Left renal pelvis (tissue), 4 donors: ENCODE measurements around the gene C6orf118. TPM values are rescaled to one million over a fixed set of nuclear protein-coding genes. Genes with fewer than 3 reads are reported as not detected.

Experiments
- DNase-seq, 4 donors: peaks; one replicate each; pipeline ENCODE4 v3.0.0-alpha.2; 2013; ENCODE audit warnings: low read depth in 4 of 4, low spot score in 3 of 4
- polyA plus RNA-seq, 4 donors: library from polyadenylated mRNA; unstranded; fragments of 120-200 nt; gene quantifications; one replicate each; pipeline ENCODE4 v1.2.1, GENCODE V29; 2013; ENCODE audit not compliant: insufficient read length in 4 of 4

The C6orf118 gene
- polyA plus RNA-seq, 4 donors, result 0.52 to 8.0 (median 4.5) TPM

DNA sequence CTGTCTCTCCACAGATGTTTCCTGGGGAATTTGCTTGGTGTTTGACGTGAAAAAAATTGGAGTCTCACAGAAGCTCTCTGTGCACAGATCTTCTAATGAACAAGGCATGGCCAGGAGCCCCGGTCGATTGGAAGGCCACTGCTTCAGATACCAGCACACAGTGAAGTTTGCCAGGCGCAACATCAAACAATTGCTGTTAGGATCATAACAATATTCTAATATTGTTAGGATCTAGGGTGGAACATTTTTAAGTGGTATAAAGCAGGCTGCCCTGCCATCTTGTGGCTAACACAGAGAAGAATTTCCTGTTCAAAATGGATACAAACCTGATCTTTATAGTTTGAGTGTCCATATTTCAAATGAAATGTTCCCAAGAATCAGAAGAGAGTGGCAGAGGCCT lies 64.1 kb downstream of the C6orf118 start:
- DNase-seq, result no peak

DNA sequence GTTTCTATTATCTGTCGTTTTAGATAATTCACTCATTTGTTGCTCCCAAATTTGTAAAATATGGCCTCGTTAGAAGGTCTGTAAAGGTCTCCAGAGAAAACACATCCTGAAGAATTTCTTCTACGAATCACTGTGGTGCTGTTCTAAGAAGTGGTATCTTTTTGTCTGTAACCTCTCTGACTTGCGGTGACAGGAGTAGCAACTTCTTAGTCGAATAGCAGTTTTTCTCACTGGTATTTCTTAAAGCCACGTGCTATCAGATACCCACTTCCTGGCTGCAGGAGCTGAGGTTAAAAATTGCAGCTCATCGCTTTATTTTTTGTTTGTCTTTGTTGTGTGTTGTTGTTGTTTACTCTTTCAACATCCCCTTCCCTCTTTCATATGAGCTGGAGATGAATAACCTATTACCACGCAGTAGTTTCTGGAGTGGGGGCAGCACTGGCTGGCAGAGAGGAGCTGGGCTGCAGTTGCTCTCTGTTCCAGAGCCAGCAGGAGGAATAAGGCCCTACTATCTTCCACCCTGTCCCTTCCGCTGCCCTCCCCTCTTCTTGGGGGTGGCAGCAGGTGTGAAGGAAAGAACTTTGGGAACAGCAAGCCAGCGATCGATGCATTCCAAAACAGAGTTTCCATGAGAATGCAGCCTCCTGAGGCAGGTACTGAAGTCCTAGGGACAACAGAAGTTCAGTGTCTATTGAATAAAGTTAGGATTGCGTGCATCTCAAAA lies 64.7 kb downstream of the C6orf118 start:
- DNase-seq, result no peak

DNA sequence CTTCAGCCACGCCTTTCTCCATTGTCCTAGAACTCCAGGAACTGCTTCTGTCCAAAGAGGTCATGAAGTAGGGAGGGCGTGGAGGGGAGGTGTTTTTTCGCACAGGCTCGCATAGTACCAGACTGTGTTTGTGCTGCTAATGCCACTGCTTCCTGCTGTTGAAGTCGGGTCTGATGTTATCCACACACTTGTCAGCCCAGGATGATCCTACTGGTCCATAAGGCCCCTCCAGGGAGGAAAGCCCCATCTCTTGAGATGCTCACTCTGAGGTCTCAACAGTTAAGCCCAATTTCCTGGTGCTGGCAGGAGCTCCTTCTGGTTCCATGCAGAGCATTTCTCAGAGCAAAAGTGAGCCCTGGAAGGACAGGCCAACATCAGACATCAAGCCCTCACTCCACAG lies 65.6 kb downstream of the C6orf118 start:
- no peak for DNase-seq

DNA sequence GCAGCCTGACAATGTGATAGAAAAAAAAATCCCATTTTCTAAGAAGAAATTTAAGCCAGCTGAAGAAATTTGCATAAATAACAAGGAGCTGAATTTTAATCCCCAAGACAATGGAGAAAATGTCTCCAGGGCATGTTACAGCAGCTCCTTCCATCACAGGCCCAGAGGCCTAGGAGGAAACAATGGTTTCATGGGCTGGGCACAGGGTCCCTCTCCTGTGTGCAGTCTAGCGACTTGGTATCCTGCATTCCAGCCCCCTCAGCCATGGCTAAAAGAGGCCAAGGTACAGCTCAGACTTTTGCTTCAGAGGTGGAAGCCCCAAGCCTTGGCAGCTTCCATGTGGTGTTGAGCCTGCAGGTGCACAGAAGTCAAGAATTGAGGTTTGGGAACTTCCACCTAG lies 73.1 kb downstream of the C6orf118 start:
- no peak for DNase-seq

DNA sequence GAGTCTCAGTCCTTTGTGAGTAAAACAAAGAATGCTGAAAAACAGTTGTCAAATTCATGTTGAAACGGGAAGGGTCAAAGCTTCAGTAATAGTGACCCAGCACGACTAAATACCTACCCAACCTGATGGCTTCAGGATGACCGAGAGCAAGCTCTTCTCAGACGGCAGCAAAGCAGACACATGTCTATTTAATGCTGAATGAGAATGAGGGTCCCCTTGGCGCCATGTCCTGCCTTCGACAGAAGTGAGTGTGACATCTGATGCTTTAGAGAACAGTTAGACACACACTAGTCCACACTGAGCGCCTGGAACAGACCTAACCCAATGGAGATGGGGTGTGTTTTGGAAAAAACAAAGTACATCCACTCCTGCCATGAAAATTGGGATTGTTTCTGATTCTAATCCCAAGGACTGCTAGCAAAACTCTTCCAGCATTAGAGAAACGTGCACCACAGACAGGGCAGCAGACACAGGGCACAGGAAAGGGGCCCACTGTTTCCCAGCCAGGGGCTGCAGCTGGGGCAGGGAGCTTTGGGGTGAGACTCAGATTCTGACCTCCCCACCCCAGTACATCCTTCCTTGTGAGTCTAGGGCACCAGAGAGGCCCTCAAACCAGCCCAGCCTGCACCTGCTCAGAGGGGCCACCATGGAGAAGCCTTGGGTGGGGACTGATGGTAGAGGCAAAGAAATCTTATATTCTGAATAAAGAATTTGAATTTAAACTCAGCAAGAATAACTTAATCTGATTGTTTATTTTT lies 76.5 kb downstream of the C6orf118 start:
- no peak for DNase-seq

DNA sequence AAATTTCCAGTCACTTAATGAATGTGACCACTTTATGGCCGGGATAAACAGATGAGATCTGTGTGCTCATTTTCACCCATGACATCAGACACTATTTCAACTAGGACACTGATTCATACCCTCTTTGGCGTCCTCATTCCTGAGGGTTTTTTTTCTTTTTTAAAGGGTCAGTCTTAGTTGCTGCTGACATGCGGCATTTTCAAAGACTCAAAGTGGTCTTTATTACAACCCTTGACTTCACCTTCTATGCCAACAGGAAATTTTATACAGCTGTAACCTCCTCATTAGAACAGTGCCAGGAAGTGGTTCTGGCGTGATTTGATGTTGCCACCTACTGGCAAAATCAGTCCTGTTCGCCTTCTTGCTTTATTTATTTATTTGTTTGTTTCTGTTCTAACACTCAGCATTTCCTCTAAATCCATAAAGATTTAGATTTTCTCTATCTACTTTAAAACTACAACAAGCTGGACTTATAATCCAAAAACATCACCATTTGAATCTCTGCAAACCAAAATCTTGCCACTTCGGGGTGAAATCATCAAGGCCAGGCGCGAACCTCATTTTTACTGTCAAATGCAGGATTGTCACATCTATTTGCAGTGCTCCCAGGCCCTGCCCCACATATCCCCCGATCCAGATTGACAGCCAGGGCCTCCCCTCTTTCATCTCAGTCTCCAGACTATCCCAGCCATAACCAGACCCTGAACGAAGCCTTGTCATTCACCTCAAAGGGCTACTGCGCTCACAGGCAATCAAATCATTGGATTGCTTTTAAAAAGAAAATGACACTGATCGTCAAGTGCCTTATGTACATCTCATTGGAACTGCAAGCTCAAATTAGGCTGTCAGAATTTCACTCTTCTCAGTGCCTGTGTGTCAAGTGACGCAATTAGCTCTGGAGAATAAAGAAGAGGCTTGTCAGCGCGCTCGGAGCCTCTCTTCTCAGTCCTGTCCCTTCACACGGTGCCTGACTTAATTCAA lies 77.5 kb downstream of the C6orf118 start:
- DNase-seq, result peak in 3 of 4 donors; percentile 31 to 48 (median 42)

DNA sequence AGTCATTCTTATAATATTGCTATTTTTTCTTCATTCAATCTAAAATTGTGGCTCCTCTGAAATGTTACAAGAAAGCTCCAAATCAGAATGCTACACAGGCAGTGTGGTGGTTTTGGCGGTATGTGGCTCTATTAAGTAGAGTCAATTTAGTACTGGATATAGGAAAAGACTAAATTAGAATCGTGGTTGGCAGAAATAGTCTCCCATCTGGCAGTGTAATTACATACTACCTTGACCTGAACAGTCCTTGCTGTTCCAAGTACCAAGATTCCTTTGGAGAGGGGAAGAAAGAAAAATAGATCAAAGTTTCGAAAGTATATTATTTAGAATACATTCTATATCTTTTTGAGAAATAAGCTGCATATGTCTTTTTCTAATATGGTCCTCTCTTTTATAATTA lies 78.2 kb downstream of the C6orf118 start:
- DNase-seq, result no peak
